Heart left ventricle (tissue), 13 donors: ENCODE results near the gene FAM53A.

Experiments
- CTCF ChIP-seq, 12 donors: fragments of 200-600 bp; sonication (generic) in 4 of 12; IDR thresholded peaks; one replicate each; pipeline versions ENCODE4 v1.5.0 to v1.8.0; 2018 to 2022; ENCODE audit warnings: antibody characterized with exemption in 12 of 12, mild to moderate bottlenecking in 5 of 12
- POLR2A ChIP-seq, 2 donors: fragments of 450-650 bp; IDR thresholded peaks; one replicate each; pipeline ENCODE4 v1.6.1; 2017; ENCODE audit warnings: antibody characterized with exemption in 2 of 2, mild to moderate bottlenecking in 2 of 2, moderate library complexity in 2 of 2
- donor health status: ischemic (EF 13 %, LVEDD 7.1; RV severe dilation, severe dysfunction).
- donor health status: DM: no; HTN: yes; CAD: no.
- donor health status: DM: no; HTN: no; CAD: no.
- donor health status: ischemic (EF 25% LVEDD 6.9; RV normal size, moderate dysfunction).
- donor health status: ischemic (EF 25% LVEDD 5.7; RV mildly dilated, moderate dysfunction).
- donor health status: ischemic (EF 35%, LVEDD 5.7; RV mildly dilated, moderate dysfunction).
- donor health status: nonischemic (EF 11% LVEDD 7.7; RV severe dilation, severe dysfunction).
- donor health status: DM: yes; HTN: yes; CAD: no.
- donor health status: PGD.
- donor health status: ischemic (EF 29% LVEDD 5.4; RV normal size, mild dysfunction).
- donor health status: nonischemic (EF 23%, LVEDD 6.1; RV moderate dilation, normal function).

- TF ChIP-seq POLR2A (IDR thresholded peaks at IDR 0.05) (no peak), CTCF (IDR thresholded peaks at IDR 0.05) (no peak)
Measured at GRCh38 chr4:1713003-1713851, 29.1 kb upstream of the FAM53A start.
